HepG2 (cell line): ENCODE results near the gene CHADL. TPM values are rescaled to one million over a fixed set of nuclear protein-coding genes. Genes with fewer than 3 reads are reported as not detected.

Experiments
- AHR ChIP-seq: IDR thresholded peaks from 2 replicates; pipeline ENCODE4 v1.6.1; 2018; ENCODE audit warnings: missing genetic modification reagents, missing compliant biosample characterization
- FIP1L1 ChIP-seq: fragments of 200-400 bp; formaldehyde crosslinking; IDR thresholded peaks from 2 replicates; pipeline ENCODE4 v1.6.1; 2018; ENCODE audit warnings: low read depth, mild to moderate bottlenecking, low read length, moderate library complexity, borderline replicate concordance; ENCODE audit not compliant: insufficient read depth
- NFKB2 ChIP-seq: sonication (generic); formaldehyde crosslinking; IDR thresholded peaks from 2 replicates; pipeline ENCODE4 v1.4.0; 2020; ENCODE audit warnings: missing genetic modification reagents, borderline replicate concordance
- NFYC ChIP-seq: IDR thresholded peaks from 2 replicates; pipeline ENCODE4 v1.6.1; 2016; ENCODE audit warnings: missing genetic modification reagents, missing compliant biosample characterization
- REL ChIP-seq: sonication (generic); formaldehyde crosslinking; conservative IDR thresholded peaks from 2 replicates; pipeline ENCODE4 v1.8.0; 2022; ENCODE audit warnings: mild to moderate bottlenecking, missing genetic modification reagents, moderate library complexity
- SETDB1 ChIP-seq: sonication (generic); formaldehyde crosslinking; IDR thresholded peaks from 2 replicates; pipeline ENCODE4 v1.5.1; 2020; ENCODE audit warnings: missing genetic modification reagents, mild to moderate bottlenecking, borderline replicate concordance
- SP2 ChIP-seq: sonication (generic); formaldehyde crosslinking; IDR thresholded peaks from 2 replicates; pipeline ENCODE4 v1.5.1; 2020; ENCODE audit warnings: mild to moderate bottlenecking, missing genetic modification reagents
- TRIM24 ChIP-seq: sonication (generic); formaldehyde crosslinking; IDR thresholded peaks from 2 replicates; pipeline ENCODE4 v1.8.0; 2022; ENCODE audit warnings: mild to moderate bottlenecking, missing genetic modification reagents
- ZBTB42 ChIP-seq: sonication (generic); formaldehyde crosslinking; IDR thresholded peaks from 2 replicates; pipeline ENCODE4 v1.5.0; 2020; ENCODE audit warnings: mild to moderate bottlenecking, missing genetic modification reagents
- ZNF205 ChIP-seq: IDR thresholded peaks from 2 replicates; pipeline ENCODE4 v1.6.1; 2018; ENCODE audit warnings: missing biosample characterization, missing genetic modification reagents
- ZNF280D ChIP-seq: sonication (generic); formaldehyde crosslinking; IDR thresholded peaks from 2 replicates; pipeline ENCODE4 v1.5.1; 2020; ENCODE audit warnings: mild to moderate bottlenecking, missing genetic modification reagents
- ZNF564 ChIP-seq: sonication (generic); formaldehyde crosslinking; IDR thresholded peaks from 2 replicates; pipeline ENCODE4 v1.8.1; 2023; ENCODE audit warnings: mild to moderate bottlenecking, missing genetic modification reagents
- ZNF7 ChIP-seq: IDR thresholded peaks from 2 replicates; pipeline ENCODE4 v1.6.1; 2016; ENCODE audit warnings: missing biosample characterization, missing genetic modification reagents
- polyA plus RNA-seq, 8 experiments: library from polyadenylated mRNA; depleted of rRNA in 3 of 8; stranded (reverse) in 7 of 8; unstranded in 1 of 8; fragments of >200 nt; fragmentation: Illumina TruSeq in 4 of 8; extraction: Trizol in 4 of 8; gene quantifications; 2 replicates each; pipeline versions ENCODE4 v1.2.1 to v1.2.3, GENCODE V29; 2011 to 2016; ENCODE audit warnings: low read depth in 4 of 8, missing spikeins in 1 of 8, mixed read lengths in 1 of 8; ENCODE audit not compliant: insufficient read depth in 1 of 8
- total RNA-seq, 5 experiments: library from RNA; depleted of rRNA; stranded (reverse); fragments of >200 nt; fragmentation: Illumina TruSeq; extraction: Trizol; gene quantifications; 2 replicates each; pipeline ENCODE4 v1.2.3, GENCODE V29; 2016; ENCODE audit warnings: low read depth in 1 of 5
- TF ChIP-seq, protein P1 (sequence below): fragments of 450-650 bp; IDR thresholded peaks from 2 replicates; pipeline ENCODE4 v1.6.1; 2016
- TF ChIP-seq, protein P2 (sequence below): IDR thresholded peaks from 2 replicates; pipeline ENCODE4 v1.4.0; 2020; ENCODE audit warnings: mild to moderate bottlenecking, missing genetic modification reagents
- TF ChIP-seq, protein P3 (sequence below): sonication (generic); formaldehyde crosslinking; IDR thresholded peaks from 2 replicates; pipeline ENCODE4 v1.9.0; 2021; ENCODE audit warnings: missing genetic modification reagents, borderline replicate concordance

The CHADL gene
- total and polyA plus RNA-seq, 2 of the 13 experiments (the other 11 are each of a cell fraction or from before 2014, with no cell fraction given) = 2.8 to 8.1 TPM

DNA sequence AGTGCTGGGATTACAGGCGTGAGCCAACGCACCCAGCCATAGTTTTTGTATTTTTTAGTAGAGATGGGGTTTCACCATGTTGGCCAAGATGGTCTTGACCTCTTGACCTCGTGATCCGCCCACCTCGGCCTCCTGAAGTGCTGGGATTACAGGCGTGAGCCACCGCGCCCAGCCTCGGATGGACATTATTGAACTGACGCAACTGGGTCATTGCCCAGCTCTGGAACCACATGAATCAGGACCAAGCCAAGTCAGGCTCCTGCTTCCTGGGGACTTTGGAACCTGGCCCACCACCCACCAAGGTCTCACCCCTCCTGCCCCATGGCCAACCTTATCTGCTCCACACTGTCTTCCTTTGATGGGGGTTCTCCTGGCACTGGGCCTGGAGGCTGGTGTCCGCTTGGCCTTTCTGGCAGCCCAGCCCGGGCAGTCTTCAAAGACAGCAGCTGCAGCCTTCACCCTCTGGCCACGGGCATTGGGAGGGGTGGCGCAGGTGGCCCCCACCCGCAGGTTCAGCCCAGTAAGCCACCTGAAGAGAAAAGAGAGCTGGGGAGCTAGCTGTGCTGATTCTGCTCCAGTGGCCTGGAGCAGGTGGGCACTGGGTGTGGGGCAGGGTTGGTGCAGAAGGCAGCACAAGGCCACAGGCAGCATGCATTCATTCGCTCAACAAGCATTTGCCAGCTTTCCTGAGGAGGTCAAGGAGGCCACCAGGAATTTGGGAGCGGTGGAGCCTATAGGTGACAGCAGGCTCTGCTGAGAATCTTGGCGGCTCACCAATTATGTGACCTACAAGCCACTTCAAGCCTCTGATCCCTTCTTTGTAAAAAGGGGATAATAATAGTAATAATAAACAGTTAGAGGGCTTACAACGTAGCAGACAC lies 5.7 kb downstream of the CHADL start (continued):
- TF ChIP-seq ZNF205 (CRISPR knock-in tag) (no peak), ZBTB42 (CRISPR knock-in tag) (no peak), AHR (no peak), NFYC (CRISPR knock-in tag) (no peak), TRIM24 (no peak), FIP1L1 (no peak), ZNF7 (no peak), ZNF564 (CRISPR knock-in tag) (no peak), SETDB1 (CRISPR knock-in tag) (no peak), NFKB2 (CRISPR knock-in tag) (no peak), REL (CRISPR knock-in tag) (no peak), ZNF280D (no peak), SP2 (CRISPR knock-in tag) (no peak)
- TF ChIP-seq, protein P1, sequence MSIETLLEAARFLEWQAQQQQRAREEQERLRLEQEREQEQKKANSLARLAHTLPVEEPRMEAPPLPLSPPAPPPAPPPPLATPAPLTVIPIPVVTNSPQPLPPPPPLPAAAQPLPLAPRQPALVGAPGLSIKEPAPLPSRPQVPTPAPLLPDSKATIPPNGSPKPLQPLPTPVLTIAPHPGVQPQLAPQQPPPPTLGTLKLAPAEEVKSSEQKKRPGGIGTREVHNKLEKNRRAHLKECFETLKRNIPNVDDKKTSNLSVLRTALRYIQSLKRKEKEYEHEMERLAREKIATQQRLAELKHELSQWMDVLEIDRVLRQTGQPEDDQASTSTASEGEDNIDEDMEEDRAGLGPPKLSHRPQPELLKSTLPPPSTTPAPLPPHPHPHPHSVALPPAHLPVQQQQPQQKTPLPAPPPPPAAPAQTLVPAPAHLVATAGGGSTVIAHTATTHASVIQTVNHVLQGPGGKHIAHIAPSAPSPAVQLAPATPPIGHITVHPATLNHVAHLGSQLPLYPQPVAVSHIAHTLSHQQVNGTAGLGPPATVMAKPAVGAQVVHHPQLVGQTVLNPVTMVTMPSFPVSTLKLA = 0 out of 2 replicates have a peak, but pooled peaks have one; percentile 5
- TF ChIP-seq, protein P2, sequence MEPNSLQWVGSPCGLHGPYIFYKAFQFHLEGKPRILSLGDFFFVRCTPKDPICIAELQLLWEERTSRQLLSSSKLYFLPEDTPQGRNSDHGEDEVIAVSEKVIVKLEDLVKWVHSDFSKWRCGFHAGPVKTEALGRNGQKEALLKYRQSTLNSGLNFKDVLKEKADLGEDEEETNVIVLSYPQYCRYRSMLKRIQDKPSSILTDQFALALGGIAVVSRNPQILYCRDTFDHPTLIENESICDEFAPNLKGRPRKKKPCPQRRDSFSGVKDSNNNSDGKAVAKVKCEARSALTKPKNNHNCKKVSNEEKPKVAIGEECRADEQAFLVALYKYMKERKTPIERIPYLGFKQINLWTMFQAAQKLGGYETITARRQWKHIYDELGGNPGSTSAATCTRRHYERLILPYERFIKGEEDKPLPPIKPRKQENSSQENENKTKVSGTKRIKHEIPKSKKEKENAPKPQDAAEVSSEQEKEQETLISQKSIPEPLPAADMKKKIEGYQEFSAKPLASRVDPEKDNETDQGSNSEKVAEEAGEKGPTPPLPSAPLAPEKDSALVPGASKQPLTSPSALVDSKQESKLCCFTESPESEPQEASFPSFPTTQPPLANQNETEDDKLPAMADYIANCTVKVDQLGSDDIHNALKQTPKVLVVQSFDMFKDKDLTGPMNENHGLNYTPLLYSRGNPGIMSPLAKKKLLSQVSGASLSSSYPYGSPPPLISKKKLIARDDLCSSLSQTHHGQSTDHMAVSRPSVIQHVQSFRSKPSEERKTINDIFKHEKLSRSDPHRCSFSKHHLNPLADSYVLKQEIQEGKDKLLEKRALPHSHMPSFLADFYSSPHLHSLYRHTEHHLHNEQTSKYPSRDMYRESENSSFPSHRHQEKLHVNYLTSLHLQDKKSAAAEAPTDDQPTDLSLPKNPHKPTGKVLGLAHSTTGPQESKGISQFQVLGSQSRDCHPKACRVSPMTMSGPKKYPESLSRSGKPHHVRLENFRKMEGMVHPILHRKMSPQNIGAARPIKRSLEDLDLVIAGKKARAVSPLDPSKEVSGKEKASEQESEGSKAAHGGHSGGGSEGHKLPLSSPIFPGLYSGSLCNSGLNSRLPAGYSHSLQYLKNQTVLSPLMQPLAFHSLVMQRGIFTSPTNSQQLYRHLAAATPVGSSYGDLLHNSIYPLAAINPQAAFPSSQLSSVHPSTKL (CRISPR knock-in tag) = peak; percentile 80
- TF ChIP-seq, protein P3, sequence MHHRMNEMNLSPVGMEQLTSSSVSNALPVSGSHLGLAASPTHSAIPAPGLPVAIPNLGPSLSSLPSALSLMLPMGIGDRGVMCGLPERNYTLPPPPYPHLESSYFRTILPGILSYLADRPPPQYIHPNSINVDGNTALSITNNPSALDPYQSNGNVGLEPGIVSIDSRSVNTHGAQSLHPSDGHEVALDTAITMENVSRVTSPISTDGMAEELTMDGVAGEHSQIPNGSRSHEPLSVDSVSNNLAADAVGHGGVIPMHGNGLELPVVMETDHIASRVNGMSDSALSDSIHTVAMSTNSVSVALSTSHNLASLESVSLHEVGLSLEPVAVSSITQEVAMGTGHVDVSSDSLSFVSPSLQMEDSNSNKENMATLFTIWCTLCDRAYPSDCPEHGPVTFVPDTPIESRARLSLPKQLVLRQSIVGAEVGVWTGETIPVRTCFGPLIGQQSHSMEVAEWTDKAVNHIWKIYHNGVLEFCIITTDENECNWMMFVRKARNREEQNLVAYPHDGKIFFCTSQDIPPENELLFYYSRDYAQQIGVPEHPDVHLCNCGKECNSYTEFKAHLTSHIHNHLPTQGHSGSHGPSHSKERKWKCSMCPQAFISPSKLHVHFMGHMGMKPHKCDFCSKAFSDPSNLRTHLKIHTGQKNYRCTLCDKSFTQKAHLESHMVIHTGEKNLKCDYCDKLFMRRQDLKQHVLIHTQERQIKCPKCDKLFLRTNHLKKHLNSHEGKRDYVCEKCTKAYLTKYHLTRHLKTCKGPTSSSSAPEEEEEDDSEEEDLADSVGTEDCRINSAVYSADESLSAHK (CRISPR knock-in tag) = no peak
